ENCODE measurements around the gene PLA2G15.
A peak's percentile ranks its signal among the peaks of the same experiment; 100 is the strongest.

Gene PLA2G15

DNA sequence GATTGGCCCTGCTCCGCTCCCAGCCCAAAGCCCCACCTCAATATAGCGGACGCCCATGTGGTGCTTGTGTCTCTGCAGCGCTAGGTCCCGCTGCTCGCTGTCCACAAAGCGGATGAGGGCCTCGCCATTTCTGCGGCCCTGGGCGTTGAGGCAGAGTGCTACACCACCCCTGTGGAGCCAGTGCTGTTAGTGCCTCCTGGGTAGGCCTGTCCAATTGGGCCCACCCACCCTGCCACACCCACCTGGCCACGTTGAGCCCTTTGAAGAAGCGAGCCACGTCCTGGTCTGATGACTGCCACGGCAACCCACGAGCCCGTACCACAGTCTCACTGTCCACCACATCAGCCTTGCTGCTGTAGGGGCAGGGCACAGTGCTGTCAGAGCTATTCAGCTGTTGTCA, 12.8 kb upstream of the PLA2G15 start:
- DNase-seq (ENCODE audit: low read depth in 1 of 2, low spot score in 1 of 2): no peak

DNA sequence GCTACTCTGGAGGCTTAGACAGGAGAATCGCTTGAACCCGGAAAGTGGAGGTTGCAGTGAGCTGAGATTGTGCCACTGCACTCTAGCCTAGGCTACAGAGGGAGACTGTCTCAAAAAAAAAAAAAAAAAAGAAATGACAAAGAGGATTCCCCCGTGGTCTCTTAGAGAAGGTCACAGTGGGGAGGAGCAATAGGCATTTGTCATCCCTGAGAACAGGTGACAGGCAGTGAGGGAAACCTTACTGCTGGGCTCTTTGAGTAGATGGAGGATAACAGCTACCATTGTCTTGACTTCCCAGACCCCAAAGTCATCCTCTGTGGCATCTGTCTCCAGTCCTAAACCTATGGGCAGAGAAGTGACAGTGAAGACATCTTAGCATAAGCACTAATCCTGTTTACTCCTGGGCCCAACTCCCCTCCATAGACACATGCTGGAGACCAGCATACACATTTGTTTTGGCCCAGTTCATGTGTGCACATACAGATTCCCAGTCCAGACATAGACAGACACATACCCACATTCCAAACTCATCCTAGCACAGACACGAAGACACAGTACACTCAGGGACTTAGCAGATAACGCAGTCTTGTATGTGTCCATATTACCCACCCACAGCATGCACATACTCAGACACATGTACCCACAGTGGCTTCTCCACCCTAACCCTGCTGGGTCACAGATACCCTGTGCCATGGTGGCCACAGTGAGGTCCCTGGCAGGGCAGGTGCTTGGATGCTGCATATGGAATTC, 11.9 kb upstream of the PLA2G15 start:
- no peak for DNase-seq (ENCODE audit: low read depth in 1 of 2, low spot score in 1 of 2)

DNA sequence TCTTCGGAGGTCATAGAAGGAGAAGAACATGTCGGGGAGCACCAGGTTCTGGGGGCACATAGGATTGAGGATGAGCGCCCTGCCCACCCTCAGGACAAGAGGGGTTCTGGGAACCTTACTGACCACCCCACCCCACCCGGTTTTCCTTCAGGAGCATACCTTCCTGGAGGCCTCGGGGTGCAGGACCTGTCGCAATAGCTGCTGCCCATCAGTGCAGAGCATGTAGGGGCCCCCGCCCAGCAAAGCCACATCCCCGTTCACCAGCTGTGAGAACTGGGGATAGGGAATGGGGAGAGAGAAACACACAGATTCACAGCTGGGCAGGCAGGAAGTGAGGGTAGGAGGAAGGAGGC, 11.4 kb upstream of the PLA2G15 start:
- no peak for DNase-seq (ENCODE audit: low read depth in 1 of 2, low spot score in 1 of 2)

DNA sequence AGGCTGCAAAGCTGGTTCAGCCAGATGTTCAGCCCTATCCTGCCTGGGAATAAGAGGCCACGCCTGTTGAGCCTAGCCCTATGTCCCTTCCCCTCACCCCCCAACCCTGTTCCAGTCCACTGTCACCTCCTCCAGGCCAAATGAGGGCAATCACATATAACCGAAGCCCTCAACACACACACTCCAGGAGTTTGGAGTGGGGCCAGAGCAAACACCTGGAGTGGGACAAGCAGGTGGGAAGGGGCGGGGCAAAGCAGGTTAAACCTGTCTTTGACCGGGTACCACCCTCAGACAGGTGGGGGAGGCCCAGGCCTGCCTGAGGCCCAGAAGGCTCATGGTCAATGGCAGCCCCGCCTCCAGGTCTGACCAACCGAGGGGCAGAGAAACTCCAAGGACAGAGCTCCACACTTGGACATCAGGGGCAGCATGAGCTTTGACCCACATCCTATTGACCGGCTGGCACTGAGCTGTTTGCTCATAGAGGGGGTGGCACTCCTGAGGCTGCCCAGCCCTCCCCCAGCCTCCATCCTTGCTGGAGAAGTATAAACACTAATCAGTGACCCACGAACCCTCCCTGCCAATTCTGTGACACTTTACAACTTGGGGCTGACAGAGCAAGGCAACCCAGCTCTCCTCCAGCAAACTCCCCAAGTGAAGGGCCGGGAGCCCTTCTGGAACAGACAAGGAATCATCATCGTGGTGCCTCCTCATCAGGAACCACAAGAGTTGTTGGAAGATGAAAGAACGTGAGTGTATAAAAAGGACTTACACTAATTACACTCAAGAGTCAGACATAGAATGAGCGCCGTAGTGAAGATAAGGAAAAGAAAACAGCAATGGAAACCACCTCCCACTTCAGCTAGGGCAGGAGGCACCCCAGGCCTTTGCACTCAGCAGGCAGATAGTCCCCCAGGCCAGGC, 10.7 kb upstream of the PLA2G15 start:
- no peak for DNase-seq (ENCODE audit: low read depth in 1 of 2, low spot score in 1 of 2)

DNA sequence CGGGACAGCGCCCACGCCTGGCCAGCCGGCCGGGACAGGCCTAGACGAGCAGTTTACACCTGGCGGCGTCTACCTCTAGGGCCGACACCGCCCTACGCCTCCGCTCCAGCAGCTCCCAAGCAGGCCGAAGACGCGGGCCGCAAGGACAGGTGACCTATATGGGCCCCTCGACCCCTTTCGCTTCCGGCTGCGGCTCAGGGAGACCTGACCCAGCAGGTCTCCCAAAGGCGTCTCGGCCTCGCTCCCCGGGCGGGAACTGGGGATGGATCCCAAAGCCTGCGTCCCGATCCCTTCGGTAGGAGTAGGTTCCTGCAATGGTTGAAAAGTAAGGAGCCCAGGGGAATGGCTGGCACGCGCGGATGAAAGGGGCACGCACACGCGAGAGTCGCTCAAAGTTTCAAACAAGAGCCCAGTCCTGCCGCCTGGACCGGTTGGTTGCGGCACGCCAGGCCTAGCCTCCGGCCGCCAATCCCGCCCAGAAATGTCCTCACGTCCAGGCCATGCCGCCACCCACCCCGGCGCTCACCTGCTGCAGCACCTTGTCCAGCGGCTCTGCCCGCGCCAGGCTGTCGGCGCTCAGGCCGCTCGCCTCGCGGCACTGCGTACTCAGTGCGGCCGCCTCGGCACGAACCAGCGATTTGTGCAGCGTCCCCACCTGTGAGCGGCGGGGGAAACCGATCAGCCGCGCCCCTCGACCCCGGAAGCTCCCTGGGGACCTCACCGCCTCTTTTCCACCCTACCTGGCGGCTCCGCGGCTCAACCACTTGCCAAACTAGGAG, 9.9 kb upstream of the PLA2G15 start:
- DNase-seq (ENCODE audit: low read depth in 1 of 2, low spot score in 1 of 2): no peak

DNA sequence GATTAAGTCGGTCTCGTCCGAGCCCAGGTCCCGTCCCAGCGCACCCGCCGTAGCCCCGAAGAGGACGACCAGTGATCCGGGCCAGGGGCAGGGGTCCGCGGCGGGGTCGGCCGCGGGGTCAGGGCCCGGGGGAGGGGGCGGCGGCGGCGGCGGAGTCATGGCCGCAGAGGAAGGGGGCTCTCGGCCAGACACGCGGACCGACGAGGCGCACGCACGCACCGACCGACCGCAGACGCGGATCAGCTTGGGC, 9.4 kb upstream of the PLA2G15 start, which contains the start of gene ESRP2:
Gene ESRP2 (minus strand): TSS at position 241 of the 250 bp plus-strand sequence. CDS start 82 bp downstream, at position 159.
- no peak for DNase-seq (ENCODE audit: low read depth in 1 of 2, low spot score in 1 of 2)

DNA sequence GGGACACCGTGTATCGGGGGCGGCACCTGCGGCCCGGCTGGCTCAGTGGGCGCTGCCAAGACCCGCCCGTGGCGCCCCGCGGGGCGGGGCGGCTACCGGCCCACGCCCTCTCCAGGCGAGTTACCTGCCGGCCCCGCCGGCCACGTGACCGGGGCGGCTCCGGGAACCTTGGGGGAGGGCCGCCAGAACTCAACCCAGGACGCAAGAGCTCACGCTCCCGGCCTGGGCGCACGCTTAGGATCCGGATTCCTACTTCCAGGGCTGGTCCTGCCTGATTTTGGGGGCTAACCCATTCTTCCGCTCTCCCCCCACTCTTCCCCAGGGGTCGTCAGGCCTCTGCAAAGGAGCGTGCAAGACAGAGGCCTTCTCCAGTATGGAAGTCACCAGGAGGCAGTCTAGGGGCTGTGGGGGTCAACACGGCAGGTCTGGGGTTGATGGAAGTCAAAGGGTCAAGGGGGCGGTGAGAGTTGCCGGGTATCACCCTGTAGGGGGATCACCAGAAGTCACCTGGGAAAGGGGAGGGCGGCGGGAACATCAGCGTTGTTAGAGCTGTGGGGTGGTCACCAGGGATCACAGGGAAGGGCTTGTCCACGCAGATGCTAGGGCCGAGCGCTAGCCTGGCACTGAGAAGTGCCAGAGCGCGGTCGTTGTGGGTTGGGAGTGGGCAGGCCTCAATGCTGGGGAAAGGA, 8.9 kb upstream of the PLA2G15 start:
- peak in 1 of 2 donors; percentile 36 for DNase-seq (ENCODE audit: low read depth in 1 of 2, low spot score in 1 of 2)

DNA sequence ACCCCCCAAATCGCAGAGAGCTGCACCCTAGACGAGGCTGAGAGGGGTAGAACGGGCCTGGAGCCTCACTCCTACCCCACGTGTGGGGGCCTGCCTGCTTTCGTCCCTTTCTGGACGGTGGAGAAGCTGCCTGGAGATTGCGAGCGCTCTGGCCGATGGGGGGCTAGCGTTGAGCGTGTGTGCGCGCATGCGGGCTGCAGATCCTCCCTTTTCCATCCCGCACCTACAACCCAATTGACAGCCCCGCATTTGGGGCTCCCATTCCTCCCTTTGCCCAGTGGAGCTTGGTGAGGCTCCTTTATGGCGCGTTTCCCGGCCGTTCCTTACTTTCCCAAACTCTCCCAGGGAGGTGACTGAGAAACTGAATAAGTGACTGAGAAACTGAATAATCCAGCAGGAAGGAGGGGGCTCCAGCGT, 8.3 kb upstream of the PLA2G15 start:
- DNase-seq (ENCODE audit: low read depth in 1 of 2, low spot score in 1 of 2): no peak

DNA sequence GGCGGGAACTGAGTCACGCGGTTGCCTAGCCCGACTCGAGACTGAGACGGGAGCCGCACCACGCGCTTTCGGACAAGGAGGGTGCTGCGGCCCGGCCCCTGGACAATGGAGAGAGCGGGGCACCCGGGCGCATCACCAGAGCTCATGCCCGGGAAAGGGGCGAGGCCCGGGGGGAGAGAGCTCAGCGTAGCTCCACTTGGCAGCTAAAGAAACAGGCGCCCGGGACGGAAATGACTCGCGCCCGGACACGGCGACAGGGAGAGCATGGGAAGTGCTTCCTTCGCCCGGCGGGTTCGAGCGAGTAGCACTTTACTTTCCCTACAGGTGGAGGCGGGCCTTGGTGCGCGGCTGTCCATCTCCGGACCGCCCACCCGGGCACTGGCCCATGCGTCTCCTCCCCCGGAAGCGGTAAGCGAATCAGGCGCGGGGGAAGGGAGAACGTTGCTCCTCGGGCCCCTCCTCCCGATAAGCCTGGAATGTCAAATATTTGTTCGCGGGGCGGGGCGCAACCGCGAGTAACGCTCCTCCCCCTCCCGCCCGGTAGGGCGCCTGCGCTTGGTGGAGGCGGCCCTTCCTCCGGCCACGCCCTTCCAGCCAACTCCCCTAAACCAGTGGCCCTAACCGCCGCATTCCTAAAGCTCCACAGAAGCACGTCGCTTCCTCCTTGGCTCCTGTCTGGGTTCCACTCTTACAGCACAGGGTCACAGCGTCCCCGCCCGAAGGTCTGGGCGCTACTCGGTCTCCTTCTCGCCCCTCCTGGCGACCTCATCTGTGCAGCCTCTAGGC, 7.7 kb upstream of the PLA2G15 start:
- peak; percentile 78 to 82 for DNase-seq (ENCODE audit: low read depth in 1 of 2, low spot score in 1 of 2)

DNA sequence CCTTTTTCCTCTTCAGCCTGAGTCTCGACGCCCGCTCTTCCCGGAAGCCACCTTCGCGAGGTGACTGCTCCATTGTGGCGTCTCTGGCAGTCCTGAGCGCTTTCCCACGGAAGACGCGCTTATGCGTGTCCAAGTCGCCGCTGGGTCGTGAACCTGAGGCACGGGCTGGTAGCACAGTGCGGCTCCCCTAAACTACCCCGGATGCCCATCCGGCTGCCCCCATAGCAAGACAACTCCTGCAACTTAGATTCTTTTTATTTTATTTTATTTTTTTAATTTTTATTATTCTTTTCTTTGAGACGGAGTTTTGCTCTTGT, 7.2 kb upstream of the PLA2G15 start:
- no peak for DNase-seq (ENCODE audit: low read depth in 1 of 2, low spot score in 1 of 2)

DNA sequence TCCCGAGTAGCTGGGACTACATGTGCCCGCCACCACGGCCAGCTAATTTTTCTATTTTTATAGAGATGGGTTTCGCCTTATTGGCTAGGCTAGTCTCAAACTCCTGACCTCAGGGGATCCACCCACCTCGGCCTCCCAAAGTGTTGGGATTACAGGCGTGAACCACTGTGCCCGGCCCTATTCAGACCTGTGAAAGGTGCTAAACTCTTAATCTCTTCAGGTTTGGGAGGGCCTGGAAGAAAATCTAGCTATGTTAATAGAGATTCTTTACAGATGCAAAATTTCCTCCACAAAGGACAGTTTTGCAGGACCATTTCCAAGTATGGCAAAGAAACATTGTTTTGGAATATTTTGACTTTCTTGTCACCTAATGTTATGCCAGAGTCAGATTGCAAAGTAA, 3.1 kb upstream of the PLA2G15 start:
- DNase-seq (ENCODE audit: low read depth in 1 of 2, low spot score in 1 of 2): no peak

DNA sequence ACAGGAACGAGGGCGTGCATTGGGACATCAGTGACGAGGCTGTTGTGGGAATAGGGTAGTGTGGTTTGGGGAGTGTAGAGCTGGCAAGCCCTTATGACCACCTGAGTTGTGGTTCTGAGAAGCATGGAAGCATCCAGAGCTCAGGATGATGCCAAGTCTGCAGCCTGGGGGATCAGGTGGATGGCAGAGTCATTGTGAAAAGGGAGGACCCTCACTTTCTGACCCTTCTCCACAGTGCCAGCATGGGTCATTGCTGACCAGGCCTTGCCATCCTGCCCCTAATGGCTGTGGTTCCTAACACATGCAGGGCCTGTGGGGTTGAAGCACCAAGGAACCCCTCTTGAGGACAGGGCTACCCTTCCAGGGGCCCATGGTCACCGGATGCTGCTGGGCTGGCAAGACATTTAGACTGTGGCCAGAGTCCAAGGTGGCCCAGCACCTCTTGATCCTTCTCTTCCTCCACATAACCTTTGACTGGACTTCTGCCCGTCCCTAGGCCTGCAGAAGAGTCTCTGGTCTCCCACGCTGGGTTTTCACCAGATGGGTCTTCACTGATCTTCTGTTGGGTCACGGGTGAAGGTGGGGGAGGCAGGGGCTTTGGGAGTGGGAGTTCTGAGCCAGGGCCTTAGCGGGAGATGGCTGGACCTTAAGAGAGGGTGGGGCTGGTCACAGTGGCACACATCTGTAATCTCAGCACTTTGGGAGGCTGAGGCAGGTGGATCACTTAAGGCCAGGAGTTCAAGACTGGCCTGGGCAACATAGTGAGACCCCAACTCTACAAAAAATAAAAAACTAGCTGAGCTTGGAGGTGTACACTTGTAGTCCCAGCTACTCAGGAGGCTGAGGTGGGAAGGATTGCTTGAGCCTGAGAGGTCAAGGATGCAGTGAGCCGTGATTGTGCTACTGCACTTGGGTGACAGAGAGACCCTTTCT, 2.0 kb upstream of the PLA2G15 start:
- no peak for DNase-seq (ENCODE audit: low read depth in 1 of 2, low spot score in 1 of 2)

DNA sequence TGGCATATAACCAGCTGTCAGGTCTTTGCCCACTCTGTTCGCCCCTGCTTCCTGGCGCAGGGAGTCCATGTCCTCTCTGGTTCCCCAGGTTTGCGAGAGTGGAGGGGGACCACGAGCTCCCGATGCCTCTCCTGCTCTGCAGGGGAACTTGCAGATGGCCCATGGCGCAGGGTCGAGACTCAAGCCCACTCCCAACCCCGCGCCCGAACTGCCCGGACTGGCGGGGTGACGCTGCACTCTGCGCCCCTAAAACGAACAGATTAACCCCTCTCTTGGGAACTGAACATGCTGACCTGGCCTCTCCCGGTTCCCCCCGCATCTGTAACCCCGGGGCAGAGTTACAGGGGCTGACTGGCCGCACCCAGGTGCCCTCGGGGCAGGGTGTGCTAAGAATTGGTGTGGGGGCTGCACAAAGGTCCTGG, 681 bp upstream of the PLA2G15 start:
- no peak for DNase-seq (ENCODE audit: low read depth in 1 of 2, low spot score in 1 of 2)

DNA sequence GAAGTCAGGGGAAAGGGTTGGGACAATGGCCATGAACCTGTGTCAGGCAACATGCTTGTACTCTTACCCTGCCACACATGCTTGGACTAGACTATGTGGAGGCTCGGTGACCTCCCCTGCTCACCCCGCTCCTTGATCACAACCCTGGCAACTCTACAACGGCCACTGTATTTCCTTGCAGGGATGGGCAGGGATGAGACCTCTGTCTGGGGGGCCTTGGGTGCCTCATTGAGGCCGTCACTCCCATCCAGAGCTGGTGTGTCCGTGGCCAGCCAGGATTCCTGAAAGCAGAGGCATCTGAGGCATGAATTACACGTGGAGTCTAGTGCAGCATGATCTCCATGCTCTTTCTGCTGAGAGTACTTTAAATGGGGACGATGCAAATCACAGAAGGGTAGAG, 948 bp downstream of the PLA2G15 start:
- DNase-seq (ENCODE audit: low read depth in 1 of 2, low spot score in 1 of 2): no peak

DNA sequence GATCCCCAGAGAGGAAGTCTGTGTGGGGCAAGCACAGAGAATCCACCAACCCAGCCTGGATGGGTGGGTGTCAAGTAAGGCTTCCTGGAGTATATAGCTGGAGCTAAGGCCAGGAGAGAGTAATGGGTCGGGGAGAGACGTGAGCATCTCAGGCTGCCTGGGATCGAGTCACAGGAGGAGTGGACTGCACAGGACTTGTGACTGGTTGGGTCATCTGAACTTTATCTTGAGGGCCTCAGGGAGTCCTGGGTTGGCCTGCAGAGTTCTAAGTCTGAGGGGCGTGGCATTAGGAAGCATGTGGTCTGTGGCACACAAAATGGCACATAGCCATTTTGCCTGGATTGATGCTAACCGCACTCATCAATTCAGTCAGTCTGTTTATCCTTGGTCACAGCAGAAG, 1.5 kb downstream of the PLA2G15 start:
- DNase-seq (ENCODE audit: low read depth in 1 of 2, low spot score in 1 of 2): no peak

DNA sequence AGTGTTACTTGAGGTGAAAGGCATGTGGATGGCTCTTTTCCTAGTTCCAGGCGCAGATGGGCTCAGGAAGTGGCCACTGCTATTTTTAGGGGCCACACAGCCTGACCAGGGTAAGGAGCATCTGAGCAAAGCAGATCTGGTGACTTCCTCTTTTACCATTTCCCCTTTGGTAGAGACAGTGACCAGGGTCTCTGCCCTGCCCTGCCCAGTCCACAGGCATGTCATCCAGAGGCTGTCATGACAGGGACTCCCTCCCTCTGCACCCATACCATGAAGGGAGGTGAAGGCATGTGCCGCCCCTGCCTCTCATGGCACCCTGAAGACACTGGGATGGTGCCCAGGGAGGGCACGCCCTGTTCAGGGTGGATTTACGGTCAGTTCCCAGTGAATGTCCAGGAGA, 2.2 kb downstream of the PLA2G15 start:
- DNase-seq (ENCODE audit: low read depth in 1 of 2, low spot score in 1 of 2): no peak

DNA sequence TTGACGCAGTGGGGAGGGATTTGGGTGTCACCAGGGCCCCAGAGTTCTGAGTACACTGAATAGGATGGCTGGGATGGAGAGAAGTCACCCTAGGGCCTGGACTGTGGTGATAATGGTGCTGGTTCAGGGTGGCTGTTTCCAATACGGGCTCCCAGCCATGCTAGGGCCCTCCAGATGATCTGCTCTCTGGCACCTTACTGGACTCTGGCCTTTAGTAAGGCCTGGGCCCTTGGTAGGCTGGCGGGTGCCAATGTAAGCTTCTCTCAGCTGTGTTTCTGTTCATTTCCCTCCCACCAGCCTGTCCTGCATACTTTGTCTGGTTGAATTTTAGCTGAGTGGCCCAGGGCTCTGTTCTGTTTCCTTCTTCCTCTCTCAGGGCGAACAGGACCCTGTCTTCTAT, 2.8 kb downstream of the PLA2G15 start:
- DNase-seq (ENCODE audit: low read depth in 1 of 2, low spot score in 1 of 2): no peak

DNA sequence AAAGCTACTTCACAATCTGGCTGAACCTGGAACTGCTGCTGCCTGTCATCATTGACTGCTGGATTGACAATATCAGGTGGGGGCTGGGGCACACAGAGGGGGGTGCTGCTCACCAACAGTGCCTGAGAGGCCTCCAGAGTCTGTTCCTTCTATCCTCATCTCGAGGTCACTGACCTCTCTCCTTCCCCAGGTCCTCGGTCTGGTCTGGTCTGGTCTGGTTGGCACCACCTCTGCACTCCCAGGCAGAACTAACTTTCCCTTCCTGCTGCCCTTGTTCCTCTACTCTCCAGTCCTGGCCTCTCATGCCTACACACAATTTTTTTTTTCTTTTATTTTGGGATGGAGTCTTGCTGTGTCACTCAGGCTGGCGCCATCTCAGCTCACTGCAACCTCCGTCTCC, 4.2 kb downstream of the PLA2G15 start:
- DNase-seq (ENCODE audit: low read depth in 1 of 2, low spot score in 1 of 2): no peak

DNA sequence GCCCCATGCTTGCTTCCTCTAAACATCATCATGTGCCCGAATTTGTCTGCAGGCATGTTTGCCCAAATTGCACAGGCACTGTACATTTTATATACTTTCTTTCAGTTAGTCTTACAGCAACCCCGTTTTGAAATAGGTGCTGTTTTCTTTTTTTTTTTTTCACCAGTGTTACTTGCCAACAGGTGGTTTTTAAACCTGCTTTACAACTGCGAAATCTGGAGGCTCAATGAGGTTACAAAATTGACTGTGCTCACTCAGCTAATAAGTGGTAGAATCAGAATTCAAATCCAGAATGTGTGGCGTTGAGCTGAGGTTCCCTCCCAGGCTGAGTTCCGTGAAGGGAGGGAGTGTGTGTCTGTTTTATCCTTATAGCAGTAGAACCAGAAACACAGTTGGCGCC, 5.8 kb downstream of the PLA2G15 start:
- DNase-seq (ENCODE audit: low read depth in 1 of 2, low spot score in 1 of 2): no peak

DNA sequence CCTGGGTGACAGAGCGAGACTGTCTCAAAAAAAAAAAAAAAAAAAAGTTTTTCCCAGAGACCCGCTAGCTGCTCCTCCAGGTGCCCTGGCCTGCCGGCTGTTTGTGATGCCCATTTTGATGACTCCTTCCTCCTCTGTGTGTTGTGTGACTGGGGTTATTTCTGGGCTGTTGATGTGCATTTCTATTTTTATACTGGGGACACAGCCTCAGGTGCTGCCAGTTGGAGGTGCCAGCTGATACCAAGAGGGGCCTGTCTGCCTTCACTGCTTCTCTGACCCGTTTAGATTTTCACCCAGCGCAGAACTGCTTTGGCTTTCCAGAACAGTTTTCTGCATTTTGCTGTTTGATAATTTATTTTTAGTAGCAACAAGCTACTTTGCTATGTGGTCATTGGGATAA, 6.7 kb downstream of the PLA2G15 start:
- DNase-seq (ENCODE audit: low read depth in 1 of 2, low spot score in 1 of 2): no peak

All from activated T-helper 1 cell treated with anti-CD3 and anti-CD28 coated beads, Interleukin-2, amount 50 U/mL, for 16 hours (primary cell).